Ramos (cell line): ENCODE data around the gene MAGEA9B.
"Not testable (repeated sequence)": the region's sequence is repeated elsewhere in the genome, so short reads cannot be mapped to it uniquely, and the experiment has no call there.

ENCODE experiments used
- in situ Hi-C: fragments of 300-500 bp; cut with MboI; formaldehyde crosslinking; loops from one replicate; pipeline ENCODE4 v1.14.3; 2022; ENCODE audit warnings: low sequenced_read_pairs; ENCODE audit not compliant: unreplicated experiment

MAGEA9B gene

GRCh38 chrX:149587359-149587758 is at the start of gene MAGEA9B:
TSS of gene MAGEA9B (minus strand) at chrX:149587459. CDS start at chrX:149583179, 4,280 bp downstream.
- in situ Hi-C loops, result not testable (repeated sequence)

- in situ Hi-C loops, result no loop called here
Observed at GRCh38 chrX:149633511-149633910, 46.3 kb upstream of the MAGEA9B start.

GRCh38 chrX:149631234-149632165 is 44.2 kb upstream of the MAGEA9B start, which contains the start of gene TMEM185A:
TSS of gene TMEM185A (minus strand) at chrX:149631792. CDS start at chrX:149631580, 212 bp downstream.
- in situ Hi-C loops, result no loop called here

- in situ Hi-C loops, result no loop called here
Observed at GRCh38 chrX:149630681-149631233, 43.5 kb upstream of the MAGEA9B start.

- in situ Hi-C loops, result no loop called here
Observed at GRCh38 chrX:149629730-149630387, 42.6 kb upstream of the MAGEA9B start.

- in situ Hi-C loops, result no loop called here
Observed at GRCh38 chrX:149628768-149629167, 41.5 kb upstream of the MAGEA9B start.

GRCh38 chrX:149628280-149628679 is 41.0 kb upstream of the MAGEA9B start:
- in situ Hi-C loops, result no loop called here

- in situ Hi-C loops, result not testable (repeated sequence)
Observed at GRCh38 chrX:149626829-149627228, 39.6 kb upstream of the MAGEA9B start.

- in situ Hi-C loops, result not testable (repeated sequence)
Observed at GRCh38 chrX:149619662-149620061, 32.4 kb upstream of the MAGEA9B start.

- in situ Hi-C loops, result no loop called here
Observed at GRCh38 chrX:149618871-149619270, 31.6 kb upstream of the MAGEA9B start.

GRCh38 chrX:149611623-149612175 is 24.4 kb upstream of the MAGEA9B start:
- in situ Hi-C loops, result no loop called here

- in situ Hi-C loops, result no loop called here
Observed at GRCh38 chrX:149610511-149610910, 23.3 kb upstream of the MAGEA9B start.

GRCh38 chrX:149607699-149608098 is 20.4 kb upstream of the MAGEA9B start:
- in situ Hi-C loops, result no loop called here

GRCh38 chrX:149605248-149605885 is 18.1 kb upstream of the MAGEA9B start:
- in situ Hi-C loops, result not testable (repeated sequence)

GRCh38 chrX:149598603-149599002 is 11.3 kb upstream of the MAGEA9B start:
- in situ Hi-C loops, result not testable (repeated sequence)

GRCh38 chrX:149595943-149596342 is 8.7 kb upstream of the MAGEA9B start:
- in situ Hi-C loops, result not testable (repeated sequence)

- in situ Hi-C loops, result not testable (repeated sequence)
Observed at GRCh38 chrX:149595214-149595613, 8.0 kb upstream of the MAGEA9B start, which contains the start of gene HSFX2. TSS of gene HSFX2 (minus strand) at chrX:149595314. CDS start at chrX:149594700, 614 bp downstream.

- in situ Hi-C loops, result not testable (repeated sequence)
Observed at GRCh38 chrX:149590993-149591392, 3.7 kb upstream of the MAGEA9B start.

GRCh38 chrX:149585631-149586030 is 1.6 kb downstream of the MAGEA9B start:
- in situ Hi-C loops, result not testable (repeated sequence)

- in situ Hi-C loops, result not testable (repeated sequence)
Observed at GRCh38 chrX:149573456-149573855, 13.8 kb downstream of the MAGEA9B start.
